Uterus (tissue), 2 donors: ENCODE data around the gene PI4KA.

Source experiments
- POLR2A ChIP-seq, 2 donors: fragments of 450-650 bp; IDR thresholded peaks; one replicate each; pipeline ENCODE4 v1.6.1; 2016; ENCODE audit warnings: antibody characterized with exemption in 2 of 2, mild to moderate bottlenecking in 1 of 2, moderate library complexity in 1 of 2
- TF ChIP-seq, protein P1 (sequence below), 4 experiments: fragments of 200-600 bp in 2 of 4; fragments of 450-650 bp in 2 of 4; sonication (generic) in 2 of 4; IDR thresholded peaks; one replicate each; pipeline ENCODE4 v1.5.1; 2016 to 2019; ENCODE audit warnings: antibody characterized with exemption in 4 of 4, mild to moderate bottlenecking in 2 of 4, moderate library complexity in 1 of 4

DNA sequence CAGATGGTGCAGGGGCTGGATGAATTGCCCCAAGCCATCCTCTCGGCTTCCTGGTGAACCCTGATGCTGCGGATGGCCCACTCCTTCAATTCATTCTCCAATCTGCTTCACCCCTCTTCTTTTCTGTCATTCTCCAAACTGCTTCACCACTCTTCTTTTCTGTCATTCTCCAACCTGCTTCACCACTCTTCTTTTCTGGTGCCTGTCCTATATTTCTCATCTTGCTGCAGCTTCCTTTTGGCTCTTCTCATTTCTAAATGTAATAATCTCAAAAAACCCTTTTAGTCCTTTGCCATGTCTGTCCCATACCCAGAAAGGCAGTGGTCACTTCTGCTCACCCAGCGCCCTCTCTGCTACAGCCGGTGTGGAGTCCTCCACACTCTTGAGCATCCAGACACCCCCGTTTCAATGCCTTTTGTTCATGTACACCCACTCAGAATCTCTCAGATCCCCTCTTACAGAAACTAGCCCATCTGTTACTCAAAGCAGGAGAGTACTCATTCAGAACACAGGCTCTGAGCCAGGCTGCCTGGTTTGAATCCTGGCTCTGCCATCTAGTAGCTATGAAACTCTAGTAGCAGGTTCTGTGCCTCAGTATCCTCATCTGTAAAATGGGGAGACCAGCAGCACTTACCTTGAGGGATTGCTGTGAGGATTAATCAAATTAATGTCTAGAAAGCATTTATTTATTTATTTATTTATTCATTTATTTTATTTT lies 69.8 kb downstream of the PI4KA start:
- no peak for TF ChIP-seq POLR2A (IDR thresholded peaks at IDR 0.05)
- TF ChIP-seq, protein P1, sequence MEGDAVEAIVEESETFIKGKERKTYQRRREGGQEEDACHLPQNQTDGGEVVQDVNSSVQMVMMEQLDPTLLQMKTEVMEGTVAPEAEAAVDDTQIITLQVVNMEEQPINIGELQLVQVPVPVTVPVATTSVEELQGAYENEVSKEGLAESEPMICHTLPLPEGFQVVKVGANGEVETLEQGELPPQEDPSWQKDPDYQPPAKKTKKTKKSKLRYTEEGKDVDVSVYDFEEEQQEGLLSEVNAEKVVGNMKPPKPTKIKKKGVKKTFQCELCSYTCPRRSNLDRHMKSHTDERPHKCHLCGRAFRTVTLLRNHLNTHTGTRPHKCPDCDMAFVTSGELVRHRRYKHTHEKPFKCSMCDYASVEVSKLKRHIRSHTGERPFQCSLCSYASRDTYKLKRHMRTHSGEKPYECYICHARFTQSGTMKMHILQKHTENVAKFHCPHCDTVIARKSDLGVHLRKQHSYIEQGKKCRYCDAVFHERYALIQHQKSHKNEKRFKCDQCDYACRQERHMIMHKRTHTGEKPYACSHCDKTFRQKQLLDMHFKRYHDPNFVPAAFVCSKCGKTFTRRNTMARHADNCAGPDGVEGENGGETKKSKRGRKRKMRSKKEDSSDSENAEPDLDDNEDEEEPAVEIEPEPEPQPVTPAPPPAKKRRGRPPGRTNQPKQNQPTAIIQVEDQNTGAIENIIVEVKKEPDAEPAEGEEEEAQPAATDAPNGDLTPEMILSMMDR (IDR thresholded peaks at IDR 0.05) = no peak
